ENCODE measurements around the gene TIAM1.

The TIAM1 gene

DNA sequence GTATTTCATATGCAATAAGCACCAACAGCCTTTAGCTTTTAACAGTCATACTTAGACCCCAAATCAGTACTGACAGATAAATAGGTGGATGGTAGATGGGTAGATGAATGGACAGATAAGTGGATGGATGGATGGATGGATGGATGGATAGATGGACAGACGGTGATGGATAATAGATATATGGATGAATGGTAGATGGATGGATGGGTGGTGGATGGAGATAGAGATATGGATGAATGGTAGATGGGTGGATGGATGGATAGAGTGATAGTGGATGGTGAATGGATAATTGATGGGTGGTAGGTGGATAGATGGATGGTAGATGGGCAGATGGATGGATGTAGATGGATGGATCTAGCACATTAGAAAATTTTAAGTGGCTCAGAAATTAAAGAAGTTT lies 62.5 kb downstream of the TIAM1 start:
- DNase-seq: no peak

DNA sequence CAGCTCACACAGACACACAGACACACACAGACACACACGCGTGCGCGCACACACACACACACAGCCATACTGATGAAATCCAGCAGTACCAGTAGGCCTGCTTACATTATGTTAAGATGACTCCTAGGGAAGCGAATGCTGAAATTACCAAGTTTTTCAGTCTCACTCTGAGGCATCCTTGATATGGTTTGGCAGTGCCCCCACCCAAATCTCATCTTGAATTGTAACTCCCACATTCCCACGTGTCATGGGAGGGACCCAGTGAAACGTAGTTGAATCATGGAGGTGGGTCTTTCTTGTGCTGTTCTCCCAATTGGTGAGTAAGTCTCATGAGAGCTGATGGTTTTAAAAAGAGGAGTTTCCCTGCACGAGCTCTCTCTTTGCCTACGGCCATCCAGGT lies 64.1 kb downstream of the TIAM1 start:
- DNase-seq: no peak

DNA sequence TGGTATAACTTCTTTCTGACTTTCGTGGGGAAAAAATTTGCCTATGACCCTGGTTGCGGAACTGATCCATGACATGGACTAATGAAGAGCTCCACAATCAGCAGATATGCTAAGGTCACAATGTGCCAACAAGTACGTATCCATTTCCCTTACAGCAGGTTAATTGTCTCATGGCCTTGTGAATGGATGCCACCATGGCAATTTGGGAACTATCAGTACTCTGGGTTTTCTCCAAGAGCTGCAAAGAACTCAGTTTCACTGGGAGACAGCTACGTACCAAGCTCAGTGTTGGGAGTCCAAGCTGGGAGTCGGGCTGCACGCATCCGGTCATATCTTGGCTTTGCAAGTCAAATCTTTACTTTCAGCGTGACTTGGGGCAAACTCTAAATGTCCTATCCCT lies 64.8 kb downstream of the TIAM1 start:
- DNase-seq: no peak

DNA sequence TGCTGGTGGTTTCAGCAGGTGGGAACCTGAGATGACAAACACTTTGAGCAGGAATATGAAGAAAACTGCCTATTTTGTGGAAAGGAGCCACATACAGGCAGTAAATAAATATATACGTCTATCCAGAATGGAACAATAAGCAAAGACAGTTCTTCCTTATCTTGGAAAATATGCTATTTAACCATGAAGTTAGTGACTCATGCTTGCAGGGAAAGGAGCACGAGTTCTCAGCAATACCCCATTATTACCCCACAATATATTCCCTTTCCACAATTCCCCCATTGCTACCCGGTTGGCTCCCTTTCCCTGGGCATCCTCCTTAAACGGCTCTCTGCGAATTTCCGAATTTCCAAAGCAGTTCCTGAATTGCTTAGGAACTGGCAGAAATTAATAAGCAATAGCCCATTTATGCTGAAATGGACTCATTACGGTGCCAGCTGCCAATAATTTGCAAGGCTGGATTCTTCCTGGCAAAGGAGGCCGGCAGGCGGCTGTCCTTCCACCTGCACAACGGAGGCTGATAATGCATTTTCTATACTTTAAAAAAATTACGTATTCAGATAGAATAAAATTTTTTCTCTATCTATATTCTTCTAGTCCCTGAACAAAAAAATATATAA lies 65.4 kb downstream of the TIAM1 start:
- DNase-seq: no peak

DNA sequence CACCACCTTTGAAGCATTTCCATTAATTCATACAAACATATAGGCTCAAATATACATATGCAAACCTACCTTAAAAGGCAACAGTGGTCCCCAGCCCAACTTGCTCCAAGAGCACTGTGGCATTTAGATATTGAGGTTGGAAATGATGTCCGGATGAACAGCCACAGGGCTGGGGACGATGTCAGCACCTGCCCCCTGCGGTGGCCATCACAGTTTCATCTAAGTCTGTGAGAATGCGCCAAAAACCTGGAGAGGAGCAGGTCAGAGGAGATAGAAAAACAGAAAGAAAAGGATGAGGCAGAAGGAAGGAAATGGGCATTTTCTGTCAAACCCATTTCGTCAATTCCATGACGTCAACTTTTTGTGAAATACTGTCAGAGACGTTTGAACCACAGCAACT lies 67.4 kb downstream of the TIAM1 start:
- no peak for DNase-seq

DNA sequence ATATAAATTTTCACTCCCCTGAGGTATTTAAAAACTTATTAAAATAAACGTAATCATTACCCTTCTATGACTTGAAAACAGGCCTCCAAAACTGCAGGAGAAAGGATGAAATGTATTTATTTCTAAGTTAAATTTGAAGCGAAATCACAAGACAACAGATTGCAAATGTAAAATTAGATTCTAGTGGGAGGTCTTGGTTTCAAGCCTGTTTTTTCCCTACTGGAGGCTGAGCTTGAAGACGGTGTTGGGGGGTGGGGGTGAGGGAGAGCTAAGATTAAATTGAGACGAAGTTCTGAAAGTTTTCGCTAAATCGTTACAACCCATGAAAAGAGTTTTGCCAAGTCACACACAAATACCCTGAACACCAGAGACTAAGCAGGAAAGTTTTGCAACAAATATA lies 68.2 kb downstream of the TIAM1 start:
- DNase-seq: no peak

DNA sequence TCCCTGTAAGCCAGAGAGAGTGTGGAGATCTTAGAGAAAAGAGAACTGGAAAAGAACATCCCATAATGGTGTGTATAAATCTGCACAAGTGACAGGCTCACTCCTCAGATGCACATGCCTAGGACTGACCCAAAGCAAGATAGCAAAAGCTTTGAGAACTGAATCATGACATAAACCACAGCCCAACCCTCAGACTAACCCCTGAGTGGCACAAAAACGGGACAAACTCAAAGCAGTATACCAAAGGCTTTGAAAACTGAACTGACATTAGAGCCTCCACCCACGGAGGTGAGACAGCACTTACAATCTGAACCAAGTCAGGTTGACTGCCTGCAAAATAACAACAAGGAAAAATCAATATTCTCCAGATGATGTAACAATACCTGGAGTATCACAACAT lies 70.8 kb downstream of the TIAM1 start:
- no peak for DNase-seq

DNA sequence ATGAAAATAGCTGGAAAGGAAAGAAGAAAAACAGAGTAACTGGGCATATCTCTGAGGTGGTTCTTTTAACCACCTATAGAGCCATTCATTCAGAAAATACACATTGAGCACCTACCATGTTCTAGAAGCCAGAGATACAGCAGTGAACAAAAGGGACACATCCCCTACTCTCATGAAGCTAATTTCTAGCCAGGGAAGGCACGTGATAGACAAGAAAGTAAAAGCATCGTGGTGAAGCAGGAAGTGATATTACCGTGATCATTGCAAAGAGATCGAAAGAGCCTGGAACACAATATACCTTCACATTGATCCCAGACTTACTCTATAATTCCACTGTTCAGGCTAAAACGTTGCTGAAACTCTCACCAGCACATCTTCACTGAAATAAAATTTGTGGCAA lies 76.0 kb downstream of the TIAM1 start:
- no peak for DNase-seq

DNA sequence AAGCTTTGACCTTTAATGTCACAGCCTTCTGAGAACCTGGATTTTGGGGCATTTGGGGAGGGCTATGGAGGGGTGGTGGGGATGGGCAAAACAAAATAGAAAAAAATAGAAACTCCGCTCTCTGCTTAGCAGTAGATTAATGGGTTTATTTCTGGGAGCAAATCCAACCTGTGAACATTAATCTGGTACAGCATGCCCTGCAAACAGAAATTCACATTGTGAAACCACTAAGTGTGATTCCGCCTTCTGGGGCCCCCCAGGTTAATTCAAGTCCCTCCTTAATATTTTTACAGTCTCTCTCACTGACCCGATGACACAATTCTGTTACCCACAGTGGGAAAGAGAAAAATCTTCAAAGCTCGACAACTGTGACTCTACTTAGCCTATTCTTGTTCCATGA lies 76.4 kb downstream of the TIAM1 start:
- DNase-seq: no peak

DNA sequence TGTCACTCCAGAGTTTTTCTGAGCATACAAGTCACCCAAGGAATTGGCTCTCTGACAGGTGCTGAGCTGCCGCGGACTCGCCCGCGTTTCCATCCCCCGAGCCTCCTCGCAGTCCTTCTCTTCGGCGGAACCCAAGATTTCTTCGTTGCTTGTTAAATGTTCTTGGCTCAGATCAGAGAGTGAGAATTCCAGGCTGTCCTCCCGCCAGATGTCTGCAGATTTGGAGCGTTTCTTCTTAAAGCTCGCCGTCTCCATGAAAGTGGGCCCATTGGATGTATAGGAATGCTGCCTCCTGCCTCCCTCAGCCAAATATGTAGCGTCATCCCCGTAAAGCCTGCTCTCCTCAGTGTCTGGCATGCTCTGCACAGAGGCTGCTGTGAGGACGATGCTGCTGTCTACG lies 77.8 kb downstream of the TIAM1 start:
- DNase-seq: no peak

DNA sequence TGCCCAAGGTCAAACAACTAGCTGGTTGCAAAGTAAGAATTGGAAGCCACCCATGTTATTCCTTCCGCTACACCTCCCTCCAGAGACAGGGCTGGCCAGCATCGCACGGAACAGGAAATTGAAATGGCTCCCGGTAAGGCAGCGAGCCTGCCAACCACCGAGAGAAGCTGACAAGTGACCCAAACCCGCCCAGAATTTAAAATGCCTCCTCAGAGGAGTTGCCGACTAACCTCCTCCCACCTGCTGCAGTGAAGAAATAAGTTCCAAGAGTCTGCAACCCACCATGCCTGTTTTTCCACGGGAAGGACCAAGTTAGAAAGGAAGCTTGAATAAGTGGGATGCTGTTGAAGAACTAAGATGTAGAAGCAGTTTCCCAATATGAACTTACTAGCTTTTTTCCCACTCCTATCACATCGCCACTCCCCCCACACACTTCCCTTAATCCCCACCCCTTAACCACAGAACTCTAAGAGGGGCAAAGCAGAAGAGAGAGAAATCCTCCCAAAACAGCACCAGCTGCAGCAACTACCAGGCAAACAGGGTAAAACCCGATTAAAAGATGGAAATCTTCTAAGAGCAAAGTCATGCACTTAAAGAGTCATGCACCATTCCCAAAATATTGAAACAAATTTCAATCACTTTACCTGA lies 78.6 kb downstream of the TIAM1 start:
- DNase-seq: no peak

DNA sequence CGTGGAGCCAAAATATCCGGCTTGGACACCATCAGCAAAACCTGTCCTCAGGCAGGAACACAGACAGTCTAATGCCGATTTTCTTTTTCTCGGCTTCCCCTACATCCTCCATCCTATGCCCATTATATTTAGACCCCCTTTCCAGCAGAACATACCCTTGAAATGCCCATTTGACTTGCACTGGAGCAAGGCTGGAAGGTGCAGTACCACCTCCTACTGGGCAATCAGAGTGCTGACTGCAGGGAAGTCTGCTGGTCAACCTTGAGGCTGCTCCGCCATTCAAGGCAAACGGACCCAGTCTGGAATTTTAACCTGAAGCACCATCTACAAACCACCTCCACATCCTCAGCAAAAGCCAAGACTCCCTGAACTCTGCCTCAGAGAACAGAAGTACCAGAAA lies 79.5 kb downstream of the TIAM1 start:
- no peak for DNase-seq

DNA sequence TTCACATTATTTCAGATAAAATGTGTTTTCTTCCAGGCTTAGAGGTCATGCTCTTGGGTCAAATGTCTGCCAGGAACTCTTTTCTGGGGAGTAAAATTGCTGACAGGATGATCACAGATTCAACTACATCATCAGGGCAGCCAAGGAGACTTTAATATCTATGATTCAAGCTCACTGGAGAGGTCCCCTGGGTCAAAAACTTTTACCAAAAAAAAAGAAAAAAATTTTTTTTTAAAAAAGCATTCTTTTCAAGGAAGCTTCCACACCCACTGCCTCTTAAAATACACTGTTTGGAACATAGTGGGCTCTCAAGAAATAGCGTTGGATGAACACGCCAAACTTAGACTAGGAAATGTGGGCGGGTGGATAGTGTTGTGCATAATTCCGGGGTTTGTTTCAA lies 81.3 kb downstream of the TIAM1 start:
- DNase-seq: no peak

DNA sequence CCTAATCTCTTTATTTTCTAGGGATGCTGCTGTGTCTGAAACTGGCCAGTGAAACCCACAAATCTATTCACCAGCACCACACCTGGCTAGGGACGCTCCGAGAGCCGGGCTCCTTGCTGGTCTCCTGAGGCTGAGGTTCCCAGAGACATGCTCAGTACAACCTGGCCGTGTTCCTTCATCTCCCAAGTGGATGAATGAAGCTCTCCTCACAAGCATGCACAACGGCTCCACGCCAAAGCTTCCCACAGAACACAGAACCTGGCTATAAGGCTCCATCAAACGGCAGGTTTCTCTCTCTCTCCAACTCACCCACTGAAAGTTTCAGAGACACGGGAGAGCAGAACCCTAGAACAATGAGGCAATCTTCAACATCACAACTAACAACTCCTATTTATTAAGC lies 82.3 kb downstream of the TIAM1 start:
- no peak for DNase-seq

DNA sequence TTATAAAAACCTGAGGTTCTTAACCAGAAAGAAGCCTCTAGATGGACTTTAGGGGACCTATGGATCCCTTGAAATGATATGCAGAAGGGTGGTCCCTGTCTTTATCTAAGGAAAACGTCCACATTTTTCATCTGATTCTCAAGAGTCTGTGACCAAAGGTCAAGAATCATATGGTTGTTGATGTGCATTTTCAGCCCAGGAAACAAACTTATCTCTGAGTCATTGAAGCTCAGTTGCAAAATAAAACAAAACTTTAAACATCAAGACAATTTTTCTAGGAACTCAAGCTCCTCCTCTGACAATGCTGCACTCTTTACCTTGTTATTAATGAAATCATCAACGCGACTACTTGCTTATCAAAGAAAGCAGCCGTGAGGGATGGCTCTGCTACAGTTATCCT lies 83.3 kb downstream of the TIAM1 start:
- no peak for DNase-seq

DNA sequence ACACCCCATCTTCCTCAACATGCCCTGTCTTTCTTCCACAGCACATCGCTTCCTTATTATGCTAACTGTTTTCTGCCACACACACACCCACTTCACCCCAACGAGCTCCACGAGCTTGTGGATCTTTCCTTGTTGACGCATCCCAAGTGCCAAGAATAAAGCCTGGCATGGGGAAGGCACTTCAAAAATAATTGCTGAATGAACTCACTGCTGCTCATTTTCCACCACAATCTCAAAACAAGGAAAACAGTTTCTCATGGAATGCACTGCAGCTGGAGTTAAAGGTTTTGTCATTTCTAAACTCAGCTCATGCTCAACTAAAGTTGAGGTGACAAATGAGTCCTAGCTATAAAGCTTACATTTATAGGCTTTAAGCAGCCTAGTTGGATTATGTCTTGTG lies 86.0 kb downstream of the TIAM1 start:
- DNase-seq: no peak

DNA sequence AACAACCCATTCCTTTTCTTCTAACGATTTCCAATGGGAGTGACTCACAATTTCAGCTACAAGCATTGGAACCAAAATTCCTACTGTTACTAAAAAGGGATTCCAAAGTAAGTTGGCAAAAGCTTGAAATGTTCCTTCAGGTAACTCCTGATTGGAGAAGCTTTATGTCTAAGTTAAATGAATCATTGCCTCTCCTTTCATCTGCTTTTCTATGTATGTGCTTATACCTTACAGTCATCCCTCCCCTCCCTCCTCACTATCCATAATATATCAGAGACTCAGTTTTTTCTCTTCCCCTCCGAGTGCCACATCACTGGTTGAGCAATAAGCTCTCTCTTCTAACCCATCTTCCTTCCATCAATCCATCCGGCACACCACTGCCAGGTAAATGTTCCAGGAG lies 86.8 kb downstream of the TIAM1 start:
- no peak for DNase-seq

DNA sequence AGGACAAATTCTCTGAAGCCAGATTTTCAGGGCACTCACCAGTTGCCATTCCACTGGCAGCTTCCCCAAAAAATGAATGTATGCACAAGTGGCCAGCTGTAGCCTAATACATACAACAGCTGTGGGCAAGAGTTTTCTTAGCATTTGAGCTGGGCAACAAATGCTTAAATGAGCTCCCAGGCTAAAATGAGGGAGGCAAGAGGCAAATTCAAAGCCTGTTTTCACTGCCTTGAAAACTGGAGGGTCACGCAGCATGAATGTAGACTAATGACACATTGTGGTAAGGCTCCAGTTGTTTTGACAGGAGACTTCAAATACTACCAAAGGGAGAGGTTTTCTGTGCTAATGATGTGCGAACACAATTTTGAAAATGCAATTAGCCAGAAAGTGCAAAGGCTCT lies 88.2 kb downstream of the TIAM1 start:
- no peak for DNase-seq

DNA sequence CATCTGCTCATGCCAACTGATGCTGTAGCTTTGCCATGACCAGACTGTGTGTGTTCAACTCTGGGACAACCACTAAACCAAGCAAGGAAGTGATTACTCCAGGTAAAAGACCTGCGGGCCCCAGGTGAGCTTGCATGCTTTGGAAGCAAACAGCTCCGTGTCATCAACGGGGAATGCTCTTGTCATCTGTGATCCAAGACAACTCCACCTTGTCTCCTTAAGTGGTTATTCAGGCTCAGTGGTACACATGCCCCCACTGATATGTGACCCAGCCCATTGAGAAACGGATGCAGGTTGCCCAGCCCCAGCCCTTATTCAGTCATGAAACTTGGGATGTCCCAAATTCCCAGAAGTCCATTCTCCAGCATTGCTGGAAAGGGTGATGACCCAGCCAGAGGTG lies 89.0 kb downstream of the TIAM1 start:
- no peak for DNase-seq

DNA sequence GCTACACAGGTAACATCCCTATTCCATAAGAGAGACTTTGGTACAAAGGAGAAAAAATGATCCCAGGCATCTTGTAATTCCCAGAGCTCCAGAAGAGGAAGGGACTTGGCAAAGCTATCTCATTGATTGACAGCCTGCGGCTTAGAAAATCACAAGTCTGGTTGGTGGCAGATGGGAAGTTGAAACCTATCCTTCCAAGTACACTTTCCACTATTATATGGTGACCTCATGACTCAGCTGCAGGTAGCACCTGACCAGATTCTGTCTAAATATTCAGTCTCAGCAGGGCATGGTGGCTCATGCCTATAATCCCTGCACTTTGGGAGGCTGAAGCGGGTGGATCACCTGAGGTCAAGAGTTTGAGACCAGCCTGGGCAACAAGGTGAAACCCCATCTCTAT lies 89.9 kb downstream of the TIAM1 start:
- no peak for DNase-seq

DNA sequence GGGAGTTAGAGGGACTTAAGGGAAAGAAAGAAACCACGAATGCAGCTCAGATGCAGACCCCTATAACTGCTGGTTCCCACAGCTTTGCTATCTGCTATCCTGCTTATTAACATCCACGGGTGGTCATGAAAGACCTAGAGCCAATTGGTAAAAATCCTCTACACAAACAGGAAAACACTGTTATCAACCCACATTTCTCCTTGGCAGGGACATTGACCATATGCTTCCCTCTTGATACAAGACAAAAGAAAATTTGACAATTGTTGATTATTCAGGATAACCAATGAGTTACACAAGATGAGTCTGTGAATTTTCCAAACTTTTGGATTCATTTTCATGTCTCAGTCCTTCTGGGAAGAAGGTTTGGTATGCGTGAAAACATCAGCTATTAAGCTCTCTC lies 90.4 kb downstream of the TIAM1 start:
- no peak for DNase-seq

DNA sequence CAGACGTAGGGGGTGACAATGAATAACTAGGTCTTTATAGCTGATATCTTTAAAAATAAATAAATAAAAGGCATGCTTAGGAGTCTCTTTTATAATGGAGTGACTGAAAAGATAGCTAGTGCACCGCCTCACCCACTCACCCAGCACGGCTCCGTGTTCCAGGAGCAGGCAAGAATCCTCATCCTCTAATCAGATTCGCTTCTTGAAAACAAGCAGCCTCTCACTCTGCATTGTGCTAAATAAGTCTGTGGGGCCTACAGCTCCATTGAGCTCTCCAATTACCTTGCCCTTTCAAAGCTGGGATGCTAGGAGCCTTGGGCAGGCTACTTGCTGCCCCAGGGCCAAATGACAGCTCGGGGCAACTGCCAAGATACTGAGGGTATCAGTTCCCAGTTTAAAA lies 91.5 kb downstream of the TIAM1 start:
- DNase-seq: no peak

DNA sequence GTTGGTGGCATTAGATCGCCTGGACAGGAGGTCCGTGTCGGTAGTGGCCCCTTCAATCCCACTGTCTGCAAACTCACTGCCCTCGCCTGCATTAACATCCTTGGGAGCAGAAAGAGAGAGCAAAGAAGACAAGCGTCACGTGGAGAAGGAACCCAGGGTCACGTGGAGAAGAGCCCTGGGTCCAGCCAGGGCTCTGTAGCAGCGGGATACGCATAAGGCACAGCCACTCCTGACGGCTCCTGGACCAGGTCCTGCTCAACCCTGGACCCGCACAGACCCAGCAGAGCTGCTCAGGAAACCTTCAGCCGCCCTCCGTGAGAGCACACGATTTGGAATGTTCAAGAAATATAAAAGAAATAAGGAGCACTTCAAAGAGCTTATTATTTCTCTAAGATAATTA lies 92.0 kb downstream of the TIAM1 start:
- no peak for DNase-seq

DNA sequence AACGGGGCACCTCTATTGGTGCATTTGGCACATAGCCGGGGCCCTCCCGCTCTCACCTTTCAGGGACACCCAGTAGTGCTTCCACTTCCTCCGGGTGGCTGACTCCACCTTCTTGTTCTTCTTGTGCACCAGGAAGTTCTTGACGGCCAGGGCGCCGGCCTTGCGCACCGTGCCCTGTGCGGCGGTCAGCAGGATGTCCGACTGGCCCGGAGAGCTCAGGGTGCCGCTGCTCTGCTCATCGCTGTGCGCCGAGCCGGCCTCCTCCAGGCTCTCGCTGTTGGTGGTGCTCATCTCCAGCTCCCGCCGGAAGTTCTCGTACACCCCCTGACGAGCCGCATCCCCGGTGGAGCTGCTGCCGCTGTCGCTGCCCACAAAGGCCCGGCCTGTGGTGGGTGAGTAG lies 92.4 kb downstream of the TIAM1 start:
- DNase-seq: no peak

DNA sequence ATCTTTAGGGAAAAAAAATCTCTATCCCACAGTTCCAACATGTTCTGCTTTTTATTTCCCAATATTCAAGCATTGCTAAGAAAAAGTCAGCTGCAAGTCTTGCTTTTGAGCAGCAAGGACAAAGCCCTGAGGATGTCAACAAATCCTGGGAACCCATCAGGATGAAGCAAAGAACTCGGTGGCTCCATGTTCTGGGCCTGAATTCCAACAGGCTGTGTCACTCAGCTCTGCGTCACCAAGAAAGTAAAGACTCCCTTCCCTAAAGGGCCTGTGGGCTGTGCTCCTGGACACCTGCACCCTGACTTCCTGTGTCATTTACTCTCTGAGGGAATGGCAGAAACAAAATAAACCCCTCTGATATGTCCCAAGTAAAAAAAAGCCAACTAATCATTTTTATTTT lies 95.5 kb downstream of the TIAM1 start:
- no peak for DNase-seq

DNA sequence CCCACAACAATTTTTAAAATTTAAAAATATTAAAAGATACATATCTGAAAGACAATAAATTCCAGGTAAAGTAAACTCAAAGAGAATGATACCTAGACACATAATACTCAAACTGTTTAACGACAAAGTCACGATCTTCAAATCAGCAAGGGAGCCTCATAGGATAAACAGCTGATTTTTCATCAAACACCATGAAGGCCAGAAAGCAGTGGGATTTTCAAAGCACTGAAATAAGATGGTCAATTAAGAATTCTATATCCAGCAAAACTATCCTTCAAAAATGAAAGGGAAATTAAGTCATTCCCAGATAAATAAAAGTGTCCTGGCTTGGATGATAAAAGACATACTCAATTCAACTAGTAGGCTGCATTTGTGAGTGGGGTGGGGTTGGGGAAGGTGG lies 100.5 kb downstream of the TIAM1 start:
- no peak for DNase-seq

Measured in SHP77 (cell line).